H4 (cell line): Measurements from ENCODE around the gene KIF23. TPM values are rescaled to one million over a fixed set of nuclear protein-coding genes. Genes with fewer than 3 reads are reported as not detected.
"Not testable (repeated sequence)": the region's sequence is repeated elsewhere in the genome, so short reads cannot be mapped to it uniquely, and the experiment has no call there.

Source experiments
- DNase-seq: peaks from one replicate; pipeline ENCODE4 v3.0.0-alpha.2; 2015; ENCODE audit warnings: low spot score
- total RNA-seq: library from RNA; depleted of rRNA; stranded (reverse); fragments of >200 nt; shearing (Covaris generic); gene quantifications from 2 replicates; pipeline ENCODE4 v1.2.3, GENCODE V29; 2014; rRNA removed

Gene KIF23
- 45.0 and 67.5 TPM in 2 replicates for total RNA-seq

- peak; percentile 95 for DNase-seq
These were observed at the start of gene KIF23 for GRCh38 chr15:69413822-69414700. KIF23 (plus strand) TSS chr15:69414349; CDS start chr15:69414466, 117 bp downstream.

- DNase-seq, result no peak
These were observed 46.9 kb upstream of the KIF23 start for GRCh38 chr15:69367236-69367635.

- DNase-seq, result no peak
These were observed 44.5 kb upstream of the KIF23 start for GRCh38 chr15:69369631-69370030.

- no peak for DNase-seq
These were observed 40.7 kb upstream of the KIF23 start for GRCh38 chr15:69373406-69373805.

- DNase-seq, result no peak
These were observed 38.9 kb upstream of the KIF23 start for GRCh38 chr15:69375151-69375790.

- DNase-seq, result no peak
These were observed 36.8 kb upstream of the KIF23 start for GRCh38 chr15:69377216-69377970.

- no peak for DNase-seq
These were observed 33.9 kb upstream of the KIF23 start for GRCh38 chr15:69380100-69380725.

- no peak for DNase-seq
These were observed 33.4 kb upstream of the KIF23 start for GRCh38 chr15:69380726-69381105.

- not testable (repeated sequence) for DNase-seq
These were observed 32.0 kb upstream of the KIF23 start for GRCh38 chr15:69382176-69382575.

GRCh38 chr15:69384066-69384465, 30.1 kb upstream of the KIF23 start:
- DNase-seq, result not testable (repeated sequence)

GRCh38 chr15:69384626-69385598, 29.2 kb upstream of the KIF23 start:
- no peak for DNase-seq

- DNase-seq, result no peak
These were observed 28.3 kb upstream of the KIF23 start for GRCh38 chr15:69385831-69386230.

GRCh38 chr15:69386284-69386683, 27.9 kb upstream of the KIF23 start:
- no peak for DNase-seq

GRCh38 chr15:69388260-69388705, 25.9 kb upstream of the KIF23 start:
- DNase-seq, result peak; percentile 22

GRCh38 chr15:69389426-69389825, 24.7 kb upstream of the KIF23 start:
- DNase-seq, result no peak

GRCh38 chr15:69390575-69390974, 23.6 kb upstream of the KIF23 start:
- DNase-seq, result no peak

GRCh38 chr15:69391046-69391757, 22.9 kb upstream of the KIF23 start:
- no peak for DNase-seq

GRCh38 chr15:69392352-69392751, 21.8 kb upstream of the KIF23 start:
- no peak for DNase-seq

GRCh38 chr15:69393831-69394491, 20.2 kb upstream of the KIF23 start:
- no peak for DNase-seq
